HFF-Myc (cell line): ENCODE results near the gene SETD3.
"Not testable (repeated sequence)": the region's sequence is repeated elsewhere in the genome, so short reads cannot be mapped to it uniquely, and the experiment has no call there.

Source experiments
- DNase-seq: peaks from one replicate; pipeline ENCODE4 v3.0.0-alpha.2; 2011; ENCODE audit warnings: low read depth; ENCODE audit errors: extremely low read depth
- H3K4me3 ChIP-seq: replicated peaks from 2 replicates; pipeline ENCODE4 v1.5.1; 2011; ENCODE audit warnings: low read depth, mild to moderate bottlenecking, control low read depth, low read length
- CTCF ChIP-seq: IDR thresholded peaks from 2 replicates; pipeline ENCODE4 v1.5.1; 2012; ENCODE audit warnings: mild to moderate bottlenecking, low read depth, low read length, control low read depth; ENCODE audit errors: missing control alignments

The SETD3 gene

GRCh38 chr14:99351166-99352007, 129.3 kb downstream of the SETD3 start:
- DNase-seq, result no peak
- H3K4me3 ChIP-seq, result no peak overlapping the region
- peak; percentile 3 for TF ChIP-seq CTCF

DNA sequence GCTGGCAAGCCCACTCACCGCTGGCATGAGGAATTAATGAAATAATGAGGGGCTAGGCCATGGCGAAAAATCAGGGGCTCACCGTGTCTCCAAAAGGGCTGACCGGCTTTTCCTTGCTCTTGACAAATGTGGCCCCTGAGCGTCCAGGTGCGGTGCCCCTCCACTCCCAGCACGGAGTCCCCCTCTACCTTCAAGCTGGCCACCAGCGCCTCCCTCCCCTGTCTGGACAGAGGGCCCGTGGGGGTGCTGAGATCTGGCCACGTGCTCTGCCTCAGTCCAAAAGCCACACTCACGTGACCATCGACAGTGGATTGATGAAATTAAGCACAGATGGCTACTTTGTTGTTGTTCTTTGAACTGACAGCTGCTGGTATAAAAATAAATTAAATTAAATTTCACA, 129.9 kb downstream of the SETD3 start:
- no peak for DNase-seq
- TF ChIP-seq CTCF, result no peak
- H3K4me3 ChIP-seq, result no peak overlapping the region

- no peak for TF ChIP-seq CTCF
- no peak for DNase-seq
- no peak overlapping the region for H3K4me3 ChIP-seq
Observed at GRCh38 chr14:99349721-99350495, 130.8 kb downstream of the SETD3 start.

DNA sequence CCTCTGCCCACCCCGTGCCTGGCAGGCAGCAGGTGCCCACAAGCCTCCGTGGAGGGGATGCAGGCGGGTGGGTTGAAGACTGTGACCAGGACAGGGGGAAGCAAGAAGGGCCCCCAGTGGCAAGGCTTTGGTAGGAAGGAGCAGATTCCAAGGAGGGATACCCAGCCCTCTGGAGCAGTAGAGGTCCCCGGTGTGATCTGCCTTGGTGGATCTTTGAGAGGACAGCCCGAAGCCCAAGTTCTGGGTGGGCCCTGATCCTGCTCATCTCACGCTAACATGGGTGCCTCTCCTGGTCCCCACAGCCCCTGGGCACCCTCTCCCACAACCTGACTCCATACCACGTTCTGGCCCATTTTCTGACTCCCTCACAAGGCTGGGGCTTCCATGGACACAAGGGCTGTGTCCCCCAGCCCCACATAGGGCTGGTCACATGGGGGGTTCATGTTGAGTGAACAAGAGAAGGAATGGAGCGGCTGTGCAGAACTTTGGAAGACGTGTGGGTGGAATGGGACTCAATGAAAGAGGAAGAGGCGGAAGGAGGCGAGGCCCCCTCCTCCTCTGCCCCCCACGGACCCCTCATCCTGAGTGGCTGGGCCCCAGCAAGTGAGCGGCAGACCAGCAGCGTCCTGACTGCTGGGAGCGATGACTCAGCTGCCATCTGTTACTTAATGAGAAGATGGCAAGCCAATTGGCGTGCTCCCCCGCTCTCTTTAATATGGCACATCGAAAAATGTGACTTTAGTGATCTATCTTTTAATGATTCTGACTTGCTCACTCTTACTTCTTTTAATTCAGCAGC, 131.6 kb downstream of the SETD3 start:
- no peak for TF ChIP-seq CTCF
- DNase-seq, result no peak

GRCh38 chr14:99348231-99348630, 132.4 kb downstream of the SETD3 start:
- H3K4me3 ChIP-seq, DNase-seq: not testable (repeated sequence)

More for the DNA sequence above, 131.6 kb downstream of the SETD3 start:
- H3K4me3 ChIP-seq, result no peak overlapping the region
